Measurements from ENCODE around the gene SLC22A5.

The SLC22A5 gene

GRCh38 chr5:132368186-132368585 lies 1.3 kb upstream of the SLC22A5 start:
- DNase-seq, result no peak

- no peak for DNase-seq
Measured at GRCh38 chr5:132369007-132369473, 470 bp upstream of the SLC22A5 start.

- DNase-seq, result no peak
Measured at GRCh38 chr5:132370181-132370970, 866 bp downstream of the SLC22A5 start.

GRCh38 chr5:132370971-132371602 lies 1.6 kb downstream of the SLC22A5 start:
- DNase-seq, result no peak

GRCh38 chr5:132371603-132371994 lies 2.1 kb downstream of the SLC22A5 start:
- DNase-seq, result no peak

- no peak for DNase-seq
Measured at GRCh38 chr5:132372127-132372526, 2.6 kb downstream of the SLC22A5 start.

- no peak for DNase-seq
Measured at GRCh38 chr5:132372542-132372941, 3.0 kb downstream of the SLC22A5 start.

GRCh38 chr5:132375957-132376356 lies 6.4 kb downstream of the SLC22A5 start:
- no peak for DNase-seq

- DNase-seq, result peak; percentile 62
Measured at GRCh38 chr5:132376694-132377641, 7.5 kb downstream of the SLC22A5 start.

- DNase-seq, result no peak
Measured at GRCh38 chr5:132377738-132378137, 8.2 kb downstream of the SLC22A5 start.

GRCh38 chr5:132378580-132378979 lies 9.1 kb downstream of the SLC22A5 start:
- DNase-seq, result no peak

- no peak for DNase-seq
Measured at GRCh38 chr5:132380047-132380446, 10.5 kb downstream of the SLC22A5 start.

- no peak for DNase-seq
Measured at GRCh38 chr5:132380741-132381140, 11.2 kb downstream of the SLC22A5 start.

GRCh38 chr5:132381614-132382013 lies 12.1 kb downstream of the SLC22A5 start:
- no peak for DNase-seq

GRCh38 chr5:132383261-132383660 lies 13.8 kb downstream of the SLC22A5 start:
- no peak for DNase-seq

GRCh38 chr5:132383984-132384383 lies 14.5 kb downstream of the SLC22A5 start:
- DNase-seq, result no peak

- DNase-seq, result no peak
Measured at GRCh38 chr5:132384506-132385050, 15.1 kb downstream of the SLC22A5 start.

GRCh38 chr5:132385326-132386105 lies 16.0 kb downstream of the SLC22A5 start:
- peak; percentile 67 for DNase-seq

GRCh38 chr5:132386644-132387286 lies 17.3 kb downstream of the SLC22A5 start:
- DNase-seq, result peak; percentile 83

- DNase-seq, result peak; percentile 86
Measured at GRCh38 chr5:132387640-132388117, 18.2 kb downstream of the SLC22A5 start.

All from femur (tissue), 1 donor.